ENCODE measurements around the gene FAM237B. TPM values are rescaled to one million over a fixed set of nuclear protein-coding genes. Genes with fewer than 3 reads are reported as not detected.

The FAM237B gene
- total and polyA plus RNA-seq, 7 donors = 0.01 TPM; not detected in 6

DNA sequence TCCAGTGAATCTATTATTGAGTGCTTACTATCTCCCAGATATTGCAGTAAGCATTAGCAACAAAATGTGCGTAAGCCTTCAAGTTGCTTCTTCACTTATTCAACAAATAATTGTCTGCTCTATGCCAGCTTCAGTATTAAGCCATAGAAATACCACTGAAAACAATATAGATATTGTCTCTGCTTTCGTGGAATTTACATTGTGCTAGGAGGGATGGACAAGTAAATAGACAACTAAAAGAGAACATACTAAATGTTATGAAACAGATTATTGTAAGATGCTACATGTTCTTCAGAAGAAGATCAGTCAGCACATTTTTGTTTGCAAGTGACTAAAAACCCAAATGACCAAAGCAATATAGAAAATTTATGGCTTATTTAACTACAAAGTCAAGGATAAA is 48.9 kb downstream of the FAM237B start:
- TF ChIP-seq EP300 (IDR thresholded peaks at IDR 0.05) (no peak), POLR2A (IDR thresholded peaks at IDR 0.05) (no peak), POLR2AphosphoS5 (IDR thresholded peaks at IDR 0.05) (no peak)
- TF ChIP-seq, protein P1, sequence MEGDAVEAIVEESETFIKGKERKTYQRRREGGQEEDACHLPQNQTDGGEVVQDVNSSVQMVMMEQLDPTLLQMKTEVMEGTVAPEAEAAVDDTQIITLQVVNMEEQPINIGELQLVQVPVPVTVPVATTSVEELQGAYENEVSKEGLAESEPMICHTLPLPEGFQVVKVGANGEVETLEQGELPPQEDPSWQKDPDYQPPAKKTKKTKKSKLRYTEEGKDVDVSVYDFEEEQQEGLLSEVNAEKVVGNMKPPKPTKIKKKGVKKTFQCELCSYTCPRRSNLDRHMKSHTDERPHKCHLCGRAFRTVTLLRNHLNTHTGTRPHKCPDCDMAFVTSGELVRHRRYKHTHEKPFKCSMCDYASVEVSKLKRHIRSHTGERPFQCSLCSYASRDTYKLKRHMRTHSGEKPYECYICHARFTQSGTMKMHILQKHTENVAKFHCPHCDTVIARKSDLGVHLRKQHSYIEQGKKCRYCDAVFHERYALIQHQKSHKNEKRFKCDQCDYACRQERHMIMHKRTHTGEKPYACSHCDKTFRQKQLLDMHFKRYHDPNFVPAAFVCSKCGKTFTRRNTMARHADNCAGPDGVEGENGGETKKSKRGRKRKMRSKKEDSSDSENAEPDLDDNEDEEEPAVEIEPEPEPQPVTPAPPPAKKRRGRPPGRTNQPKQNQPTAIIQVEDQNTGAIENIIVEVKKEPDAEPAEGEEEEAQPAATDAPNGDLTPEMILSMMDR (IDR thresholded peaks at IDR 0.05) = no peak
- H3K4me3 ChIP-seq = no peak overlapping the region
- H3K36me3 ChIP-seq = peaks cover 0 to 4% (median 0%) of the 10 kb centered on the region in 4 donors
- no peak overlapping the region for H3K27ac ChIP-seq
- intact Hi-C loops (cut with DNase I) = no loop called here
- WGBS, 2 donors = 88 to 92% methylated on average over 2 of the region's 2 CpGs
- H3K9me3 ChIP-seq = no peaks in the 10 kb centered on the region
- H3K27me3 ChIP-seq = no peaks in the 10 kb centered on the region
- H3K4me1 ChIP-seq = no peaks in the 10 kb centered on the region
- no peak for DNase-seq

DNA sequence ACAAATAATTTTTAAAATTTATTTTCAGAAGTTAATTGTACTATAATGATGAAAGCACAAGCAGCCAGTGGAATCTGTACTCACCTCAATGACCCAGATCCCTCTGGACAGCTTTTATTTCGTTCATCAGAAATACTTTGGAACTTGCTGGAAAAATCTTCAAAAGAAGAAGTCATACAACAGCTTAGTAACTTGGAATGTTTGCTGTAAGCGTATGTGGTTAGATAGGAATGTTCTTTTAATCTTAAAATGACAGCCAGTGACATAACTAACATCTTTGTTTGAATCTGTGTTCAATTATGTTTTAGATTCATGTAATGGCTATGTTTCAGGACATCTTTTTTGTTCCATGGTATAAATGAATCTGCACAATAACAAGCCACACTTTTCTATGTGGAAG is 49.4 kb downstream of the FAM237B start:
- no peaks in the 10 kb centered on the region for H3K9me3 ChIP-seq
- no peak overlapping the region for H3K27ac ChIP-seq
- intact Hi-C loops (cut with DNase I) = no loop called here

DNA sequence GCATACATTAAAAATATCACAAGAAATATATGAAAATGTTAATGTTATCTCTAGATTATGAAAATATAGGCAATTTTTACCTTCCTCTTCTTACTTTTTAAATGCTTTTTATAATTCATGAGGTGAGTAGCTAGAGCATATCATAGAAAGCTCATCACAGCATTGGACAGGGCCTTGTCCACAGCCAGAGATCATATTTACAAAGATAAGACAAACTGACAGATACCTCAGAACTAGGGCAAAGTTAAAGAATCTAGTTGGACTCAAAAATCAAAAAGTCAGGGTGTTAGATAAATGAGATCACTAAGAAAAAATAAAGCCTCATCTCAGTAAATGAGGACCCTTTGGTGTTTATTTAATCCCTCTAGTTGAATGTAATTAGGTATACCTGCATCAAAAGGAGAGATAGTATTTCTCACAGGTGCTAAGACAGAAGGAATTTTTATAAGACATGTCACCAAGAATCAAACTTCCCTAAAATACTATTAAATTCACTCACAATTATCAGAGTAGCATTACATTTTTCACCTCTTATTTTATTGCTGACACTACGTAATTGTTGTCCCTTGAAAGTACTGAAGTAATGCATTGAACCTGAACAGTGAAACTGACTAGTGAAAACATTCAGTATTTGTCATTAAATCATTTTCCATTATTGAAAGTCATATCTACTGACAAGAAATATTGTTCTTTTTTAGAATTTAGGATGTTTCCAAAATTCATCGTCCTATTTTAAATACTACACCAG is 50.5 kb downstream of the FAM237B start:
- Histone ChIP-seq H3K4me1 (no peaks in the 10 kb centered on the region), H3K27ac (peak overlapping the region in 1 of 4 donors; percentile 23), H3K4me3 (no peak overlapping the region), H3K9me3 (no peaks in the 10 kb centered on the region), H3K27me3 (no peaks in the 10 kb centered on the region), H3K36me3 (peaks cover 0 to 4% (median 0%) of the 10 kb centered on the region in 4 donors)
- TF ChIP-seq, protein P1 (IDR thresholded peaks at IDR 0.05) = no peak
- TF ChIP-seq POLR2A (IDR thresholded peaks at IDR 0.05) (no peak), POLR2AphosphoS5 (IDR thresholded peaks at IDR 0.05) (no peak), EP300 (IDR thresholded peaks at IDR 0.05) (no peak)
- intact Hi-C loops (cut with DNase I) = no loop called here
- DNase-seq = no peak
- 96 to 98% methylated on average over 2 of the region's 2 CpGs for whole genome bisulfite sequencing, 2 donors

More for the DNA sequence above, 49.4 kb downstream of the FAM237B start:
- 83 to 85% methylated on average over 2 of the region's 2 CpGs for WGBS, 2 donors
- H3K27me3 ChIP-seq = no peaks in the 10 kb centered on the region
- H3K4me1 ChIP-seq = no peaks in the 10 kb centered on the region
- H3K36me3 ChIP-seq = peaks cover 0 to 4% (median 0%) of the 10 kb centered on the region in 4 donors
- DNase-seq = no peak
- TF ChIP-seq POLR2AphosphoS5 (IDR thresholded peaks at IDR 0.05) (peak in 1 of 4 donors; percentile 14), POLR2A (IDR thresholded peaks at IDR 0.05) (no peak)
- no peak overlapping the region for H3K4me3 ChIP-seq

DNA sequence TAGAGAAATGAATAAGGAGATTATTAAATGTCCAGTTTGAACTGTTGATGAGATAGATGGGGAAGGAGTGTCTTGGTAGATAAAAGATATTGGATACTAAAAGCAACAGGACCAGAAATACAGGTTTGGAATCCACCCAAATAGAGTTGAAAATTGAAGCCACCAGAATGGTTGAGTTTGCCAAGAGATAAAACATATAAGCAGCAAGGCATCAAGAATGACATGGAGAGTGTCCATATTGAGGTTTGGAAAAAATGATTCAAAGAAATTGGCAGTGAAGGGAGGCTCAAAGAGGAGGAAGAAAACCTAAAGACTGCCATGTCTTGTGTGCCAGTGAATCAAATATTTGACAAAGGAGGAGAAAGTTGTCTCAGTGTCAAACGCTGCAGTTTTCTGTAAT is 51.9 kb downstream of the FAM237B start:
- no peaks in the 10 kb centered on the region for H3K9me3 ChIP-seq
- H3K27me3 ChIP-seq = no peaks in the 10 kb centered on the region
- no peak for TF ChIP-seq EP300 (IDR thresholded peaks at IDR 0.05)
- no peak for TF ChIP-seq POLR2A (IDR thresholded peaks at IDR 0.05)
- no peak for TF ChIP-seq POLR2AphosphoS5 (IDR thresholded peaks at IDR 0.05)
- TF ChIP-seq, protein P1 (IDR thresholded peaks at IDR 0.05) = no peak
- DNase-seq = no peak
- 8 to 74% methylated on average over 1 of the region's 1 CpG for WGBS, 2 donors
- intact Hi-C loops (cut with DNase I) = no loop called here
- no peaks in the 10 kb centered on the region for H3K4me1 ChIP-seq
- peaks cover 0 to 4% (median 0%) of the 10 kb centered on the region in 4 donors for H3K36me3 ChIP-seq
- H3K27ac ChIP-seq = no peak overlapping the region
- no peak overlapping the region for H3K4me3 ChIP-seq

DNA sequence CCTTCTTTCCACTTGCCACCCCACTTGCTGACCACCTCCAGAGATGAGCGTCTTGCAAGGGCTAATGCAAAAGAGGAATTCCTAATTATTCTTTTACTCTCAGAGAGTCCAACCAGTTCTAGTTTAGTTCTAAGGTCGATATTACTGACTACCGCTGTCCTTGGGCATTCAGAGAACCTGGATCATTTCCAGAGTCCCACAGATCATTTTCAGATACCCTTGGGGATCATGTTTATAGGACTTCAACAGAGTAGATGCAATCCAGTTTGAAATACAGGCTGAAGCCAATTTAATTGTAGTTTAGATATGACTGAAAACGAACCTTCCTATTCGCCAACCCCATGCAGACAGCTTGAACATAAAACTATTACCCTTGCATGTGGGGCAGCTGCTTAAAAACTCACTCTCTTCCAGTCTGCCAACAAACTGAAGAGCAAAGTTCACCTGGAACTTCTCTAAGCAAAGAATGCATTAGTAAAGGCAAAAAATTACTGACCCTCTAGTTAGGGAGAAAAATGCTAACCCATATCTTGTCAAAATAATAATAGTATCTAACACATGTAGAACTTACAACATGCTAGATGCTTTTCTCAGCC is 53.7 kb downstream of the FAM237B start:
- no peaks in the 10 kb centered on the region for H3K4me1 ChIP-seq
- TF ChIP-seq EP300 (IDR thresholded peaks at IDR 0.05) (no peak), POLR2AphosphoS5 (IDR thresholded peaks at IDR 0.05) (no peak), POLR2A (IDR thresholded peaks at IDR 0.05) (no peak)
- TF ChIP-seq, protein P1 (IDR thresholded peaks at IDR 0.05) = no peak
- 33 to 78% methylated on average over 5 of the region's 5 CpGs for WGBS, 2 donors
- no peaks in the 10 kb centered on the region for H3K27me3 ChIP-seq
- H3K9me3 ChIP-seq = no peaks in the 10 kb centered on the region
- peaks cover 0 to 4% (median 0%) of the 10 kb centered on the region in 4 donors for H3K36me3 ChIP-seq
- DNase-seq = no peak
- intact Hi-C loops (cut with DNase I) = no loop called here
- H3K4me3 ChIP-seq = no peak overlapping the region
- H3K27ac ChIP-seq = peak overlapping the region in 3 of 4 donors; percentile 33 to 46 (median 36)
